T-helper 2 cell treated with Interferon-gamma antibody and Interleukin-4, amounts not matched to agents 100 ng/mL and 5 ng/mL, for 36 hours (primary cell): ENCODE results near the gene GOLGA3. TPM values are rescaled to one million over a fixed set of nuclear protein-coding genes. Genes with fewer than 3 reads are reported as not detected.
"Not testable (repeated sequence)": the region's sequence is repeated elsewhere in the genome, so short reads cannot be mapped to it uniquely, and the experiment has no call there.

Experiments
- intact Hi-C: fragments of 100-400 bp; cut with micrococcal nuclease; formaldehyde crosslinking; loops from one replicate; pipeline ENCODE4 v1.15.1; 2023
- total RNA-seq: library from RNA; stranded (reverse); gene quantifications from 2 replicates; pipeline ENCODE4 v1.2.3, GENCODE V29; 2022

The GOLGA3 gene
- total RNA-seq, 1 donor from 2014 or later = 55.2 TPM

DNA sequence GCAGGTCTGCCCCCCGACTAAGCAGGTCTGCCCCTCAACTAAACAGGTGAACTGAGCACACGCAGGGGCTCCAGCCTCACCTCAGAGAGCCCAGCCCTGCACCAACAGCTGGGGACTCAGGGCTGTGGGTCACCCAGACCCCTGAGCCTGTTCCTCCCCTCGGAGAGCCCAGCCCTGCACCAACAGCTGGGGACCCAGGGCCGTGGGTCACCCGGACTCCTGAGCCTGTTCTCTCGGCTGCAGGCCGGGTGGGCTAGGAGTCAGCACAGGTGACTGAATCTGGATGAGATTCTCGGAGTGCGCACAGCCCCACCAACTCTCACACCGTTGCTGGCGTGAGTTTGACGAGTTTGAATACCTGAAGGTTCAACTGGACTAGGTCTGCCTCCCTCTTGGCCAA lies 46.7 kb downstream of the GOLGA3 start:
- intact Hi-C loops = no loop called here

DNA sequence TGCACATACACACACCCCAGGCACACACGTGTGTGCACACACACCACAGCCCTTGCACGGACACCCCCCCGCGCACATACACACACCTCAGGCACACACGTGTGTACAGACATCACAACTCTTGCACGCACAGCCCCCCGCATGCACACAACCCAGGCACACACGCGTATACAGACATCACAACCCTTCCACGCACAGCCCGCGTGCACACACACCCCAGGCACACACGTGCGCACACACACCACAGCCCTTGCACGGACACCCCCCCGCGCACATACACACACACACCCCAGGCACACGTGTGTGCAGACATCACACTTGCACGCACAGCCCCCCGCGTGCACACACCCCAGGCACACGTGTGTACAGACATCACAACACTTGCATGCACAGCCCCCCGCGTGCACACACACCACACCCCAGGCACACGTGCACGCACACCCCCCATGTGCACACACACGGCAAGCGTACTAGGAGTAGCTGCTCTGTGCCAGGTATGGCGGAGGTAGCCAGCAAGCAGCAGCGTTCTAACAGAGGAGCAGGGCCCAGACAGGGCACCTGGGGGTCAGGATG lies 48.8 kb downstream of the GOLGA3 start:
- intact Hi-C loops = no loop called here

DNA sequence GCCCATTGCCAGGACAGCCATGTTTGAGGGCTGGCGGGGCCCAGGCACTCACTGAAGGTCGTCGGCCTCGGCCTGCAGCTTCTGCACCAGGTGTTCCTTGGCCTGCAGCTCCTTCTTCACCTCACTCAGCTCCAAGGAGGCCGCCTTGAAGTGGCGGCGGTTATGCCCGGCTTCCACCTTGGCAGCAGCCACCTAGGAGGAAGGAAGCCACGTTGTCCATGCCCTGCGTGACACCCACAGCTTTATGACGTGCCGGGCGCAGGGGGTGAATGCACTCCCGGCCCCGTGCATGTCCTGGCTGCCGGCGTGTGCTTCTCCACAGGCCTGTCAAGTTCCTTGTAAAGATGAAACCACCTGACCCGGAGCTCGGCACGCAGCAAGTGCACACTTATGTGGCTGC lies 51.1 kb downstream of the GOLGA3 start:
- intact Hi-C loops = no loop called here

DNA sequence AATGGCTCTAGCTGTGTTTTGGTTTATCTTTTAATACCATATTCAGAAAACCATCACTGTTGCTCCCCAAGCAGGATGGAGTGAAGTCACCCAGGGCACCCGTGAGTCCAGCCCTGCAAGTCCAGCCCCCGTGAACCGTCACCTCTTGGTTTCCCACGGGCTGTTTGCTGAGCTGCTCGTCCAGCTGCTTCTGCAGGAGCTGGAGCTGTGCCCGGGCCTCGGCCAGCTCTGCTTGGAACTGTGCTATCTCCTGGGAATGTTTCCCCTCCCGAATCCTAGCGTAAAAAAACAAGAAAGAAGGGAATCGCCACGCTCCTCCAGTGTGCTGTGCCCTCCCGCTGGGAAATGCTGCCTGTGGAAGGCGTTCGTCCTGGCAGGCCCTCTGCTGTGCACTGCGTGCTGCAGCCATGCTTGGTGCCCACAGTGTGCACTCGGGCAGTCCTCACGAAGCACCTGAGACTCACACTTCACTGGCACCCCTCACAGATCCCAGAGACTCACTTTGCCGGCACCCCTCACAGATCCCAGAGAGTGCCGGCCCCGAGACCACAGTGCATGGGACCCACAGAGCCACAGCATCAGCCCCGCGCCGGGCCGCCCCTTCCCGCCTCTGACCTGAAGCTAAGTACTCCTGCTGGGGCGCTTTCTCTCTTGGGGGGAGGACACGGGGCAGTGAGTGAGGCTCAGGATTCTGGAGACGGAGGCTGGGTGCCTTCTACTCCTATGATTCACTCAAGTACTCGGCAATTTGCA lies 51.7 kb downstream of the GOLGA3 start:
- intact Hi-C loops = no loop called here

DNA sequence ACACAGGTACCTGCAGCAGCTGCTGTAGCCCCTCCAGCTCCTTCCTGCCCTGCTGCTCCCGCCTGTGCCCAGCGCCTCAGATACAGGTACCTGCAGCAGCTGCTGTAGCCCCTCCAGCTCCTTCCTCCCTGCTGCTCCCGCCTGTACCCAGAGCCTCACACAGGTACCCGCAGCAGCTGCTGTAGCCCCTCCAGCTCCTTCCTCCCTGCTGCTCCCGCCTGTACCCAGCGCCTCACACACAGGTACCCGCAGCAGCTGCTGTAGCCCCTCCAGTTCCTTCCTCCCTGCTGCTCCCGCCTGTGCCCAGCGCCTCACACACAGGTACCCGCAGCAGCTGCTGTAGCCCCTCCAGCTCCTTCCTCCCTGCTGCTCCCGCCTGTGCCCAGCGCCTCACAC lies 52.4 kb downstream of the GOLGA3 start:
- intact Hi-C loops = not testable (repeated sequence)

DNA sequence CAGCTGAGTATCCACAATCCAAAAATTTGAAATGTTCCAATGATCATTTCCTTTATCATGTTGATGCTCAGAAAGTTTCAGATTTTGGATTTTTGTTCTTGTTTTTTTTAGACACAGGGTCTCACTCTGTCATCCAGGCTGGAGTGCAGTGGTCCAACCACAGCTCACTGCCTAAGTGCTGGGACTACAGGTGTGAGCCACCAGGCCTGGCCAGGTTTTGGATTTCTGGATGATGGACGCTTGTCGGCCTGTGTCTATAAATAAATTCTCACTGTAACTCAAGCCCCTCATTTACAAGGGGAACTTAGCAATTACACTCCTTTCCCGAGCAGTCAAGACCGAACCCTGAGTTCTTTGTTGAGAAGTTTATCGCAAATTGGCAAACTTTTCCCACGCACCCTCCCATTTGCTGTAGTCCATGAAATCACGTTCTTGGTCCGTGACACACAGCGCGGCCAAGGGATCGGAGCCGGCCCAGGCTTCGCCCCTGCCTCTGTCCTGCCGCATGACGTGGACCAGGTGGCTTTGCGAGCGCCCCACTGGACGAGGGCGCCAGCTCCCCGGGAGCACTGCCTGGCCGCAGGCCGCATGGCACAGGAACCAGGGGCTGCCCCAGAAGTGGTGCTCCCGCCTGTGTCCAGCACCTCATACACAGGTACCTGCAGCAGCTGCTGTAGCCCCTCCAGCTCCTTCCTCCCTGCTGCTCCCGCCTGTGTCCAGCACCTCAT lies 53.0 kb downstream of the GOLGA3 start:
- intact Hi-C loops = no loop called here

DNA sequence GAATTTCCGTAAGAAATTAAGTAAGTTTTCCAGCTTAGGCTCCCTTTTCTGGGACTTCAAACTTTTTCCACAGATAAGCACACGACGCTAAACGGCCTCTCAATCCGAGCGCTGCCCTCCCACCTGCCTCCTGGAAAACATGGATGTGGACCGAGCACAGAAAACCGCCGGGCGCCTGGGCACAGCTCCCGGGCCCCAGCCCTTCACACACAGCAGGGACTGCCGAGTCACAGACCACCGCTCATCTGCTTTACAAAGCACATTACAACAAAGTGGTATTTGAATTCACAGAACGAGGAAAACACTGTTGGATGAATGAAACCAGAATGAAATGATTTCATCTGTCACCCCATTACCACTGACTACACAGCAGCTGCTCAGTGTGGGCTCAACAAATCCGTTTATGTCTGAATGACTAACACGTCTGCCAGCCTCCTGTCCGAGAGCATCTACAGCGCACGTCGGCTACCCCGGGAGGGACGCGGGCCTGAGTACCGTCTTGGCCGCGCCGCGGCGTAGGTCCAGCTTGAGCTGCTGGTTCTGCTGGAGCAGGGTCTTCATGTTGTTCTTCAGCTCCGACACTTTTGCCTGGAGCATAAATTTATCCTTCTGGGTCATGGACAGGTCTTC lies 53.9 kb downstream of the GOLGA3 start:
- intact Hi-C loops = no loop called here

DNA sequence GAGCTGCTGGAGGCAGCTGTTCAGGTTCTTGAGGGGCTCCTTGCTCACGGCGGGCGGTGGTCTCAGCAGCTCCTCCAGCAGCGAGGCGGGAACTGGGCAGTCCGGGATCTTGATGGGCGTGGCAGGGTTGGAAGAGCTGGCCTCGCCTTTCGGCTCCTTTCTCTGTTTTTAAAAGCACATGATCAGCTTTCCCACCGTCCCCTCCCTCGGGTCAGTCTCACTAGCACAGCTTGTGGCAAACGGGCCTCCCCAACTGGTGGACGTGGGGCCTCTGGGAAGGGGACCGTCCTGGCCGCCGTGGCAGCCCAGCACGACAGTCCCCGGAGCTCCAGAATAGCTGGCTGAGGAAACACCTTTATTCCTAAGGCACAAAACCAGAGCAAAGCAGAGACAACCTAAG lies 54.5 kb downstream of the GOLGA3 start:
- intact Hi-C loops = no loop called here

DNA sequence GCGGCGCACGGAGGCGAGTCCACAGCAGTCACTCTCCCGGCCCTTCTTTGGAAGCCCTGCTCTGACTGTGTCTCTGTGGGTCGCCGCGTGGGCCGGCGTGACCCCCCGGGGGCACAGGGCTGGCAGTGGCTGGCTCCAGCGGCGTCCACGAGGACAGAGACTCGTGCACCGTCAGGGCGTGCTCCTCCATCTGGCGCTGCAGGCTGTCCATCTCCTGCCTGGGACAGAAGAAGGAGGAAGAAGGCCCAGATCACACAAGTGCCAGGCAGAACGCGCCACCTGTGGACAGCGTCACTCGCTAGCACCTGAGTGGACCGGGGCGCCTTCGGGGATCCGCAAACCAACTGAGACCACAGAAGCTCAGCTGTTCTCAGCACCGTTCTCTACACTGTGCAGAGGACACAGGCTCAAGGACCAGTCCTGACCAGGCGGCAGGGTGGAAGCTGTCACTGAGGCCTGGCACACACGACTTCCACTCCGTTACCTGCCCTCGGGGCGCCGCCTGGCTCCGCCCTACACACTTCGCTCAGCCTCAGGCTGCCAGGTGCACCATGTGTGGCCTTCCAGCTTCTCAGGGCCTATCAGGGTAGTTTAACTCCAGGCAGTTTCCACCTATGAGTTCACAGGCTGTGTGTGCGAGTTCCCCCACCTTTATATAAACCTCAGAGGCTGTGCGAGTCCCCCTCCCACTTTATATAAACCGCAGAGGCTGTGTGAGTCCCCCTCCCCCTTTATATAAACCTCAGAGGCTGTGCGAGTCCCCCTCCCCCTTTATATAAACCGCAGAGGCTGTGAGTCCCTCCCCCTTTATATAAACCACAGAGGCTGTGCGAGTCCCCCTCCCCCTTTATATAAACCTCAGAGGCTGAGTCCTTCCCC lies 55.4 kb downstream of the GOLGA3 start:
- intact Hi-C loops = no loop called here

DNA sequence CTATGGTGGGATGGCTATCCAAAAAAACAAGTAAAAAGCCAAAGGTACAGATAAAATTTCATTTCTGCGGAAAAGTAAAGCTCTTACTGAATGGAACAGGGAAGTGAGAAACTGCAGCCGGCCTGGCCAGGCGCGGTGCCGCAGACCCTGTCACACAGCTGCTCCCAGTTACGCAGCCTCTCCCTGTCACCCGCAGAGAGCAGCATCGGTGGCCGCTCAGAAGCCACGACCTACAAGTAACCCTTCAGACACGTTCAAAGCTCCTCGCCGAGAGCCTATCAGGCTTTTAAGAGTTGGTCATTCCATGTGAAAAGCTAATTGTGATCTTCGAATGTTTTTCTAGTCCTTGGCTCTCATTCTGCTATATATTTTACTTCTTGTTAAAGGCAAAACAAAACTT lies 56.1 kb downstream of the GOLGA3 start:
- intact Hi-C loops = no loop called here

DNA sequence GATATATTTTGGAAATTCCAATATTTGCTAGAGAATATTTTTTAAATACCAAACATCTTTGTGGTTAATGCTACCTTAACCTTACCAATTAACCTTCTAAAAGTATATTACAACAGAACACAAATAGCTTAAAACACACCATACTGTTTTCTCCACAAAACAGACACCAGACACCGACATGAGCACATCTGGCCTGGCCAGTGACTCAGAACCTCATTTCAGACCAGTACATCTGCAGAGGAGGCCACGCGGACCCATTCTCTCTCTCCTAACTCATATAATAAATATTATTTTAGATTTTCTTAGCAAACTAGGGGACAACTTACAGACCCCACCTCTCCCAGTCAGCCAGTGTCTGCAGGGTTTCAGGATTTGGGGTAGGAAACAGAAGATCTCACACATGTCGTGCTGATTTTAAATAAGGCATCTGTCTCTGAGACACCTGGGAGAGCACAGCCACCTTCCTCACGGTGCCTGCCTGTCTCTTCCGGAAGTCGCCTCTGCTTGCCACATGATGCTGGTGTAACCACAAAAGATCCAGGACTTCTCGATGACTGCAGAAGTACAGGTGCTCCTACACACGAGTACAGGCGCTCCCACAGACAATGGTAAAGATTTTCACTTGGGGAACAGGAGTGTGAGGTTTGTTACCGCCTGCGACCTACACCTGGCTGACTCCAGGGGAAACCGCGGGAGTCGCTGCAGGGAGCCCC lies 57.4 kb downstream of the GOLGA3 start:
- intact Hi-C loops = no loop called here

DNA sequence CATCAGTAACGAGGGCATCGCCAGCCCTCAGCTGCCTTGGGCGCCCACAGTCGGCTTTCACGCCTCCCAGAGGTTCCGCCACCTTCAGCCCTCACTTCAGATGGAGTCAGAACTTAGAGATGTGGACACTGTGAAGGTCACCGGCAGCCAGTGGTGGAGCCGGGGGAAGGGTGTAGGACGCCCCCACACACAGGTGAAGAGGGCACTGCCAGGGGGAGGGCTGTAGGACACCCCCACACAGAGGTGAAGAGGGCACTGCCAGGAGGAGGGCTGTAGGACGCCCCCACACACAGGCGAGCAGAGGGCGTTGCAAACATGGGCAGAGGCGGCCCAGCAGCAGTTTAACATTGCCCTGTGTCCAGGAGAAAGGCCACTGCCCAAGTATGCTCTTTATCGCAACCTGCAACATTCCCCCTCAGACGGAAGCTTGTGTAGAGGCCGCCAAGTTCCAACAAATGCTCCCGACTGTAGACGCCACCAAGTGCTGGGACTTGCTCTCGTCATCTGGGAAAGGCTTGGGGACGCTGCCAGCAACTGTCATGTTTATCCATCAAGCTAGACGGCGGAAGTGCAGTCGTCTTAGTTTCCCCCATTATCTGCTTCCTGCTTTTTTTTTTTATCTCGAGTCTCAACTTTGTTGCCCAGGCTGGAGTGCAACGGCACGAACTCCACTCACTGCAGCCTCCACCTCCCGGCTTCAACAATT lies 62.1 kb downstream of the GOLGA3 start:
- intact Hi-C loops = no loop called here

DNA sequence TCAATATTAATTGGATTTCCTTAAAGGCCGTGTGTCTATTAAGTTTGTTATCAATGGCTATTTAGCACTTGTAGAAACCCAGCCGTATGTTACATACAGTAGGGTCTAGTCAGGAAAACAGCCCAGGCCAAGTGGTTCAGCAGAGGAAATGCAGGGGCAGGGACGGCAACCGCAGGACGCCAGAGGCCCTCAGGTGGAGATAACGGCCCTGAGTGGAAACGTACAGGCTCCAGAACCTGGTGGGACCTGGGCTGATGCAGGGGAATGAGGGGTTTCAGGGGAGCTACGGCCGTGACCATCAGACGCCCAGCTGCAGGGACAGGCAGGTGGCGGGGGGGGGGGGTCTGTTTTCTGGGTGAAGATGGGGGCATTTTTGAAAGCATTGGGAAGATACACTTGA lies 63.3 kb downstream of the GOLGA3 start:
- intact Hi-C loops = no loop called here

DNA sequence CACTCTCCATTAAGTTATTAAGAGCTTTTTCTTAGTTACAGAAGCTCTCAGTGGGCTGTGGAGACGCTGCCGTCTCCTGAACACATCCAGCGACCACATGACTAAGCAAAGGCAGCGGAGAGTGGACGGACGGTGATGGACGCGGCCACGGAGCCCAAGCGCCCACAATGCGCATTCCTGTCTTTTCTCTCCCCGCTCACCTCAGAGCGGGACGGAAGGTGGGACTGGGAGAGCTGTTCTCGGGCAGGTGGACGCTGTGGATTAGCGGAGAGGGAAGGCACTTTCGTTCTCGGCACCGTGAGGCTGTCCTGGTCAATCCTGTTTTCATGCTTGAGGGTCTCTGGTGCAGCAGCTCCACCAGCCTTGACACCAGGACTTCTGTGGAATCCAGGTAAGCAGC lies 64.4 kb downstream of the GOLGA3 start:
- intact Hi-C loops = loop anchor here (5.0 kb wide), 2 partner anchors 63 to 368 kb away; partner anchors contain the start of genes GOLGA3, ZNF10 and ZNF891

DNA sequence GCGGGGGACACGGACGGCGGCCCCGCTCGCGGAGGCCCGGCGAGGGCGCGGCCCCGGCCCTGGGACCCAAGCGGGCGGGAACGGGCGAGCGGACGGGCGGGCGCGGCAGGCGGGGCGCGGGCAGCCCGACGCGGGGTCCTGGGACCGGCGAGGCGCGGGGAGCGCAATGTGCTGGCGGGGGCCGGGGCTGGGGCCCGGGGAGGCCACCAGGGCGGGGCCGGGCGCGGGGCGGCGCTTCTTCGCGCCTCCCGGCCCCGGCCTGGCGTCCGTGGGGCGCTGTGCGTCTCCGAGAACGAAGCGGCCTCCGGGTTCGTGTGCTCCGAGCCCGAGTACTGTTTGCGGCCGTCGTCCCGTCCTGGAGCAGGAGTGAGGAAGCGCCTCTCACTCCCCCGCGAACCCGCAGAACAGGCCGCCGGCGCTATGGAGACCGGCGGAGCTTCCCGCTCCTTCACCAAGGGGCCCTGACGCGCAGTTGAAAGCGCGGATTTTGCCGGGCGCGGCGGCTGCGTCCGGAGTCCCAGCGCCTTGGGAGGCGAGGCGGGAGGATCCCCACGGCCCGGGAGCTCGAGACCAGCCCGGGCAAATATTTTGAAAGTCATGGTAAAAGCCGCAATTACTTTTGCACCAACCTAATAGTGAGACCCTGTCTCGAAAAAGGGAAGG lies 66.6 kb downstream of the GOLGA3 start:
- intact Hi-C loops = loop anchor here (1.0 to 5.0 kb wide), 6 partner anchors 52 to 370 kb away; partner anchors contain the start of genes CHFR, GOLGA3, PGAM5 and POLE

DNA sequence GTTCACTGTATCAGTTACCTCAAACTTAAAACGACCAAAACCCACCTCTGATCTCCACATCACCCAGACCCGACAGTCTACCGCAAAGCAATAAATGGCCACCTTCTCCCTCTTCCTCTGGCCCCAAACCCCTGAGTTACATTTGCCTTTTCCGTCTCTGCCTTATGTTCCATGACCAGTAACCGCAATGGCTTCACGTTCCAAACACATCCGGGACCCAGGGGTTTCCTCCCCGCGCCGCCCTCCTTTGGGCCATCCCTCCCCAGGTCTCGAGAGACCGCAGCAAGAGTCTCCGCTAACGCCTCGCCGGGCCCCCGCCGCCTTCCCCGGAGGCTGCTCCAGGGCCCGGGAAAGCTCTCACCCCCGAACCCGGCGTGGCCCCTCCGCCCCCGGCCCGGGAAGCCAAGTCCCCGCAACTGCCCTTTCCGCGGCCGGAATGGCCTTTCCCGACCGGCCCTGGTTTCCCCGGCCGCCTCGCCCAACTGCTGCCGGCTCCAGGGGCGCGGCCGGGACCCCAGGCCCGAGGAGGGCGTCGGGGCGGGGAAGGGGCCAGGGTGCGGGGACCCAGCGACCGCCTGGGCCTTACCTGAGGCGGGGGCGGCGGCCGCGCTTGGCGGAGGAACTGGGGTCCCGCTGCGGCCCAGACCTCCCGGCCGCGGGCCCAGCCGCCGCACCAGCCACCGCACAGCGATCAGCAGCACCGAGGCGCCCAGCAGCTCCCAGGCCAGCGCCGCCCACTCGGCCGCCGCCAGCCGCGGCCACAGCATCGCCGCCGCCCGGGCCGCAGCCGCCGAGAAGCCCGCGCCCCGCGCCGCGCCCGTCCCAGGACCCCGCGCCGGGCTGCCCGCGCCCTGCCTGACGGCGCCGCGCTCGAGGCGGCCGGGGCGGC lies 67.4 kb downstream of the GOLGA3 start, which contains the start of gene ANKLE2:
ANKLE2 (minus strand) TSS at position 801 of the 889 bp plus-strand sequence; CDS start at position 767, 34 bp downstream.
- intact Hi-C loops = loop anchor here (2.0 to 5.0 kb wide), 3 partner anchors 66 to 371 kb away; partner anchors contain the start of genes GOLGA3, POLE, PXMP2 and ZNF10

DNA sequence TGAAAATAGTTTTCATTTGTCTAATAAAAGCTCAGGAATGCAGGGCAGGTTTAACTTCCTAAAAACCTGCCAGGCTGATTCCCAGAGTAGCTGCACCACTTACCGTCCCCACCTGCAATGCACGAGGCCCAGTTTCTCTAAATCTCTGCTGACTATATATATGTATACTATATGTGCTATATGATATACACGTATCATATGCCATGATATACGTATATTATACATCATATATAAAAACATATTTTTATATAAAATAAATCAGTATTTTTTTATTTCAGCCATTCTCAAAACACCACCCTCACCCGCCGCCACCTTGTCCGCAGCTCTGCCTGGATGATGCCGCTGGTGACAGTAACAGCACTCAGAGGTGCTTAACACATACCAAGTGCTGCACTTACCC lies 69.3 kb downstream of the GOLGA3 start:
- intact Hi-C loops = no loop called here

DNA sequence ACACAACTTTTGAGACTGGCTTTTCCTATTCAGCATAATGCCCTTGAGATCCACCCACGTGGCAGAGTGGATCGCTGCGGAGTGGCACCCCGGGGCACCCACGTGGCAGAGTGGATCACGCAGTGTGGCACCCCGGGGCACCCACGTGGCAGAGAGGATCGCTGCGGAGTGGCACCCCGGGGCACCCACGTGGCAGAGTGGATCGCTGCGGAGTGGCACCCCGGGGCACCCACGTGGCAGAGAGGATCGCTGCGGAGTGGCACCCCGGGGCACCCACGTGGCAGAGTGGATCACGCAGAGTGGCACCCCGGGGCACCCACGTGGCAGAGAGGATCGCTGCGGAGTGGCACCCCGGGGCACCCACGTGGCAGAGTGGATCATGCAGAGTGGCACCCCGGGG lies 69.8 kb downstream of the GOLGA3 start:
- intact Hi-C loops = not testable (repeated sequence)
